HG02870 (cell line): ENCODE data around the gene FLT1.

Experiments used
- ATAC-seq: cut with Tn5 transposase; IDR thresholded peaks from one replicate; pipeline ENCODE4 v1.9.1; 2021; ENCODE audit warnings: mild to moderate bottlenecking, moderate library complexity; ENCODE audit not compliant: unreplicated experiment

FLT1 gene

GRCh38 chr13:28528388-28528787 is 33.5 kb upstream of the FLT1 start:
- ATAC-seq = no peak

DNA sequence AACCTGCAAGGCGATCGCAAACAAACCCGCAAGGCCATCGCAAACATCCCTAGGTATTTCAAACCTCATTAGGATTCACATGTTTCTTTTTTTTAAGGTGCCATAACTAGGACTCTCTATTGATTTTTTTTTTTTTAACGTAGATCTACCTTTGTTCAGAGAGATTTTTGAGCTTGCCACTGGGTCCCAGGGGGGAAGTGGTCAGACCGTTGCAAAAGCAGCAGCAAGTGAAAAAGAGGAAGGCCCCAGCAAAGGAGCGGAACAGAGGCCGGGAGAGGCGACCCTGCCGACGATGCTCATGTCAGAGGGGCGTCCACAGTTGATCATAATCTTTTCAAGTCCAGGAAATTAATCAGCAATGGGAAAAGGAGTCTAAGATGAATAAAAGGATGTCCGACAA is 32.7 kb upstream of the FLT1 start:
- ATAC-seq = no peak

DNA sequence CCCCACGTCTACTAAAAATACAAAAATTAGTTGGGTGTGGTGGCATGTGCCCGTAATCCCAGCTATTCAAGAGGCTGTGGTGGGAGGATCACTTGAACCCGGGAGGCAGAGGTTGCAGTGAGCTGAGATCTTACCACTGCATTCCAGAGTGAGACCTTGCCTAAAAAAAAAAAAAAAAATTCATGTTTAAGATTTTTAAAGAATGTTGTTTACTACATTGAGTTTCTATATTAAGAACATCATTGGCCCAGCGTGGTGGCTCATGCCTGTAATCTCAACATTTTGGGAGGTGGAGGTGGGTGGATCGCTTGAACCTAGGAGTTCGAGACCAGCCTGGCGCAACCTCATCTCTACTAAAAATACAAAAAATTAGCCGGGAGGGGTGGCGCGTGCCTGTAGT is 31.9 kb upstream of the FLT1 start:
- no peak for ATAC-seq

DNA sequence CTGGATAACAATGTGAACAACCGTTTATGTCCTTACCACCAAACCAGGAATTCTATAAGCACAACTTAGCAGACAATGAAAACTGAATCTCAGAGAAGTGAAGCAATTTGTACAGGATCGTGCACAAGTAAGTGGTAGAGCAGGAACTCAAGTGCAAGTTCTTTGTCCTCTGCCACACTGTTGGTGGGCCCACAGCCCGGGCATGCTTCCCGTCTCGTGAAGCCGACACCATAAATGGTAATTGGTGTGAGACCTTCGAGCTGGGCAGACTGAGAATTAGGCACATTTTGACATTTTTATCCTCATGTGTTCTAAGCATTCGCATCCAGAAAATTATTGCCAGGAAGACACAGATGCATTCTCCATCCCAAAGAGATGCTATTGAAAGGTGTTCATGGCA is 27.9 kb upstream of the FLT1 start:
- ATAC-seq = no peak

- ATAC-seq = no peak
Observed at GRCh38 chr13:28513745-28514144, 18.8 kb upstream of the FLT1 start.

DNA sequence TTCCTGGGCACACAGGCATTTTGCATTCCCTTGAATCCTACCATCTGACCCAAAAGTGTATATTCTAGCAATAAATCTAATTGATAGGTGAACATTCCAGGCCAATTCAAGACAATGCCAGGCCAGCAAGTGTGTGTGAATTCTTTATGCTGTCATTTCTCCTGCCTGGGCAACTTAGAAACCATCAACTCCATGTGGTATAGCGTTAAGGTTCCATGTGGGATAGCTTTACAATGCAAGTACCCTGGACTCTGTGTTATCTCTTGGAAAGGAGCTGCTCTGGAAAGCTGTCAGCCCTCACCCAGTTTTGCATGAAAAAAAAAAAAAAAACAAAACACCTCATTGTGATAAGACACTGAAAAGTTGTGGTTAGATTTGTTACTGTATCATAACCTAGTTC is 15.6 kb upstream of the FLT1 start:
- ATAC-seq = no peak

GRCh38 chr13:28510066-28510465 is 15.1 kb upstream of the FLT1 start:
- no peak for ATAC-seq

- no peak for ATAC-seq
Observed at GRCh38 chr13:28505543-28506135, 10.7 kb upstream of the FLT1 start.

DNA sequence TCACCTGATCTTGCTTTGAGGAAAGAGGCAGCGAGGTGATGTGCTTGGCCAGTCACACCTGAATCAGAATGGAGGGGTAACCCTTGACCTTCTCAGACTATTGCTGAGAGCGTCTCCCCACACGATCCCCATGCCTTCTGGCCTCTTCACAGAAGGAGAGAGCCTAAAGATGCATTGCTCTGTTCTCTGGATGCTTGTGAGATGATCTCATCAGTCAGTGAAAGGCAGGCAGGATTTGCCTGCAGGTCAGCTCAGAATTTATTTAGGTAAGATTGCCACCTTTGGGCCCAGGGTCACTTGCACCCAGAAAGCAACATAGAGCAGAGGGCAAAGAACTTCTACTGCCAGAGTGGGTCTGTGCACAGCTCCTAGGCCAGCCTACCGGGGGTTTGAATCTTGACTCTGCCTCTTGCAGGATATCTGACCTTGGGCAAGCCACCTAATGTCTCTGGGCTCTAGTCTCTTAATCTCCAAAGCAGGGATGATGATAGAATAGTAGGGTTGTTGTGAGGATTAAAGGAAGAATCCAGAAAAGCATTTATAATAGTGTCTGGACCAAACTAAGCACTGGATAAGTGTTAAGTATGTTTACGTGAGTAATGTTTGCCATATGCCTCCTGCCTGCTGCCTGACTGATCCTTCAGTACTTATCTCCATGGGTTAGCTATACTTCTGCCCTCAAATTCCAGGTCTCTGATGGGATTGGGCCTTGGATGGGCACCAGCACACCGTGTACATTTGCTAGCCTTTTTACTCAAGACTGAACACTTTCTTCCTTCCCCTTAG is 8.4 kb upstream of the FLT1 start:
- ATAC-seq = no peak

GRCh38 chr13:28501547-28501946 is 6.6 kb upstream of the FLT1 start:
- ATAC-seq = no peak

DNA sequence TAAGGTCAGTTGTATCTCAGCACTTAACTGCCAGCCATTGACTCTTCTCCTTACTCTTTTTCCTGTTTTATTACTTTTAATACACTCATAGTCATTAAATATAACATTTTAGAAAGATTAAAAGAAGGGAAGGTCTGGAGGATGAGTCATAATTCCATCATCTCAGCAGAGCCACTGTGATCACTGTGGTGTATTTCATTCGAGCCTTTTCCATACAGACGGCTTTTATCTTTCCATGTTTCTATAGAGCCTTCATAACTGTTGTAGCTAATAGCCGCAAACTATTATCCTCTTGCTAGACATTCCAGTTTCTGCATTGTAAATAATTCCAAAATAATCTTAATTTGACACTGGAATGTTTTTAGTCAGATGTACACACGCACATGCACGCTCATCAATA is 4.7 kb upstream of the FLT1 start:
- no peak for ATAC-seq

DNA sequence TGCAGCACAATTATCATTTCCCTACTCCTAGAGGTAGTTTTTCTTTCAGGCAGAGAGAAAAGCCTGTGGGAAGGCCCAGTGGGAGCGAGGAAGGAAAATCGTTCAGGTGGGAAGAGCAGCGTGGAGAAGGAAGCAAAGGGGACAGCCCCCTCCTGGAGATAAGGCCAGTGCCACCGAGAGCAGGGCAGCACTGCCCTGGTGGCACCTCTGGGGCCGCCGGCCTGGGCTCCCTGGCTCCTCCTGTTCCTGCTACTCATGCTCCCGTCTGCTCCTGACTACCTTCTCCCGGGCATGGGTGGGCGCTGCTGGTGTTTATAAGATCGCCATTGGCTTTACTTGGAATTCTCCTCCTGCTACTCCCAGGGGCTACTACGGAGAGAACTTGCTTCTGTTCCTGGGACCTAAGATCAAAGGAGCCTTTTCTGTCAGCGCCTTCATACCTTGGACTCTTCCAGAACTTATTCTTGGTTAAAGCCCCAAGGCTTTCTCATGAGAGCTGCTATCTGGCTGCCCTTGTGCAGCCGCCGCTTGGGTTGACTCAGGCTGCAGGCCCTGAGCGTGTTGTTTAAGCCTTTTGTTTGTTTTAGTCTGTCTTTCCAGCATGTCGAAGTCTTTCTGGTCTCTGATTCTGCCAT is 3.7 kb upstream of the FLT1 start:
- no peak for ATAC-seq

DNA sequence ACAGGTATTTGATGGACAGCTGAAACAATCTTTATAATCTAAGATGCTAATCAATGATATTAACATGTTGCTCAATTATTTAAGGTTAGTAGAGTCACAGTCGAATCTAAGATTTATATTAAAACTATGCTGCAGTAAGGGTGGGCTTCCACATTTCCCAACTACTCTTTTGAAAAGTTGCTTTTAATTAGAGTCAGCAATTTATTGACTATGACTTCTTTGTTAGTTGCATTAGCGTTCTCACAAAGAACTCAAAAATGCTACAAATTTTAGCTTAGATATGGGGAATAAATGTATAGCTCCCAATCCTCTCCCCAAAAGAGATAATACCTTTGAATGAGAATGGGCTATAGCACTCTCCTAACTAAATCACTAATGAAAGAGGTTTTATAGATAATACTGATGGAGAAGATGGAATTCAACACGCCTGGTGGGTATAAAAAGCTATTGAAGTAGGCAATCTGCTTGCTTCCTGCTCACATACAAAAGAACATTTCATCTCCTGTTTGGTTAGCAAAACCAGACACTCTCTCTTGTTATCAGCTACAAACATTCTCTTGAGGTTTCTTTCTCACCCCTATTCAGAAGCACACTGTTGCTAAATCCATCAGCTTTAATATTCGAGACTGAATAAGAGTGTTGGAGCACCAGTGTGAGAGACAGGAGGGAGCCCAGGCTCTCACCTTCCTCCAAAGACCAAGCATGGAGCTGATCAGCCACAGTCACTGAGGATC is 2.4 kb upstream of the FLT1 start:
- ATAC-seq = no peak

GRCh38 chr13:28496188-28496564 is 1.2 kb upstream of the FLT1 start:
- ATAC-seq = no peak

- ATAC-seq = no peak
Observed at GRCh38 chr13:28495538-28496187, 735 bp upstream of the FLT1 start.

GRCh38 chr13:28494504-28494777 is 487 bp downstream of the FLT1 start:
- no peak for ATAC-seq

DNA sequence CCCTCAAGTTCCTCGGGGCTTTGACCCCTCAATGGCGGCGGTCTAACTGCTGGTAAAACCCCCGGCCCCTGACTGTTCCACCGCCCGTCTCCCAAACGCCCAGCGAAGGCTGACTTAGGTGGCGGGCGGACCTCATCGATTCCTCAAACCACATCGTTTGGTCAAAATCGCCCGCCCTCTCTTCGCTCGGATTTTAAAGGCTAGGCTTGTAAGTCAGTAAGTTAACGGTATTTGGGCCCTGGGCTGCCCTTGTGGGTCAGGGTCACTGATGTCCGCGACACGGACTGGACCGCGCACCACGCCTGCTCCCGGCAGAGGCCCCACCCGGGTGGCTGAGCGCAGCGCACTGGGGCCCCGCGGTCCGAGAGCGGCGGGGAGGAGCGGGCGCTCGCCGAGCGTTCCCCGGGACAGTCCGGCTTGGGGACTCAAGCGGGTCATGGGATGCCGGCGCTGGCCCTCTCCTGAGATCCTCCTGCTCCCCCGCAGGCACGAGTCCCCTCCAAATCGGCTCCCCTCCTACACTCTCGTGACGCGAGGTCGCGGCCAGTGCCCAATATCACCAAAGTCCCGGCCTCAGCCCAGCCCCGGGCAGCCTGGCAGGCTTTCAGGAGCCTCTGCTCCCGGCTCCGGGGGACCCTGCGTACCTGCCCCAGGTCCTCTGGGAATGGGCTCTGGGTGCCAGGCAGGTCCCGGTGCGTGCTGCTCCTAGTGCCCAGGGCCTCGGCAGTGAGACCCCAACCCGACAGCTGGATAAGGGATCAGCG is 1.0 kb downstream of the FLT1 start:
- no peak for ATAC-seq

DNA sequence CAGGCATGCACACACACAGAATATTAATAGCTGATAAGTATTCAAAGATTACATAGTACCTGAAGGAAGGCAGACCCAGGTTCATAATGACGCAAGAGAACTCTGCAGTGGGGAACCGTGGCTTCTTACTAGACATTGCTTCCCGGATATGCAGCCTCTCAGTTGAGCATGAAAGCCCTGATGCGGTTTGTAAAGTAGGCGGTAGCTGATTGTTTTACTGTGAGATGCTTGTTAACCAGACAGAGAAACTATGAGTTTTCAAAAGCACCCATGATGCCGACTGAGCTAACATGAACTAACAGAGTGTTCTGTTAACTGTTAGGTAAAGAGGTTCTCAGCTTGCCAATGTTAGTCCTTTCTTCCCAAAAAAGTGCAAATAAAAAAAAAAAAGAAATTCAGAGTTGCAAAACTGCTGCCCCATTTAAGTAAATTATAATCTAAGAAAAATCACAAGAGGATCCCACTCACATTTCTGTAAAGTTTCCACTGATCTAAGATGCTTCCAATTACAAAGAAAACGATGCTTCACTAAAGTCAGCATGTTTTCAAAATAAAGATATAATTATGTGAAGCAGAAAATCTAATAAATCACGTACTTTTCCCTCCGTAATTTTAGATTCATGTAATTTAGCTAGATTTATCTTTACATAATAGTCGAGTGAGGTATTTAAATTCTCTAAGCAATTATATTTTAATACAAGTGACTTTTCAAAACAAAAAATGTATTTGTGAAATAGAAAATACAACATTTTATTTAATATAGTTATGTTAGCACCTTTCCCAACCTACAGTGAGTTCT is 2.2 kb downstream of the FLT1 start:
- ATAC-seq = no peak

- no peak for ATAC-seq
Observed at GRCh38 chr13:28490061-28490460, 4.9 kb downstream of the FLT1 start.

GRCh38 chr13:28489524-28489931 is 5.4 kb downstream of the FLT1 start:
- ATAC-seq = no peak
